Omental fat pad (tissue), 4 donors: ENCODE data around the gene SLC8A3. TPM values are rescaled to one million over a fixed set of nuclear protein-coding genes. Genes with fewer than 3 reads are reported as not detected.

Source experiments
- ATAC-seq: fragments of 150-250 bp; one replicate; pipeline ENCODE4 v1.9.1; 2016; ENCODE audit warnings: mild to moderate bottlenecking, moderate library complexity; ENCODE audit not compliant: low FRiP score
- DNase-seq: peaks from one replicate; pipeline ENCODE4 v3.0.0-alpha.2; 2019; ENCODE audit warnings: low spot score
- total RNA-seq, 4 donors: library from RNA; depleted of rRNA; stranded (reverse); fragments of >200 nt; gene quantifications; one replicate each; pipeline ENCODE4 v1.1.0, GENCODE V29; 2016
- TF ChIP-seq, protein P1 (sequence below), 3 donors: fragments of 450-650 bp; IDR thresholded peaks; one replicate each; pipeline ENCODE4 v1.5.1; 2016 to 2017; ENCODE audit warnings: antibody characterized with exemption in 3 of 3, mild to moderate bottlenecking in 3 of 3, moderate library complexity in 2 of 3

Gene SLC8A3
- total RNA-seq, 4 donors from 2014 or later: 0.09 to 0.79 (median 0.24) TPM; not detected in 1

DNA sequence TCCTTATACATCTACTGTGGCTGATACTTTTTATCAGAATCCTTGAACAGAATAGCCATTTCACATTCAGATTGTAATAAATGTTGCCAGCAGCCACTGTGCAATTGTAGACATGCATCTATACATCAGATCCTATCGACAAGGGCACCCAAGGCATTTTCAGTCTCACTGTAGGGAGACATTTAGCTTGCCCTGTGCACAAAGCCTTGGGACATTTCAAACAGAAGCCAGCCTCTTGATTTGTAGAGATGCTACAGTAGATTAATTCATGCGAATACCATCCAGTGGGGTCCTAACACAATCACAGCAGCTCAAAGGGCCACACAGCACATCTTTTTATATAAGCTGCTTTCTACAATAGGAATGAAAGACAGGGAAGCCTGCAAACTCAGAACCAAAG lies 81.4 kb downstream of the SLC8A3 start:
- TF ChIP-seq, protein P1, sequence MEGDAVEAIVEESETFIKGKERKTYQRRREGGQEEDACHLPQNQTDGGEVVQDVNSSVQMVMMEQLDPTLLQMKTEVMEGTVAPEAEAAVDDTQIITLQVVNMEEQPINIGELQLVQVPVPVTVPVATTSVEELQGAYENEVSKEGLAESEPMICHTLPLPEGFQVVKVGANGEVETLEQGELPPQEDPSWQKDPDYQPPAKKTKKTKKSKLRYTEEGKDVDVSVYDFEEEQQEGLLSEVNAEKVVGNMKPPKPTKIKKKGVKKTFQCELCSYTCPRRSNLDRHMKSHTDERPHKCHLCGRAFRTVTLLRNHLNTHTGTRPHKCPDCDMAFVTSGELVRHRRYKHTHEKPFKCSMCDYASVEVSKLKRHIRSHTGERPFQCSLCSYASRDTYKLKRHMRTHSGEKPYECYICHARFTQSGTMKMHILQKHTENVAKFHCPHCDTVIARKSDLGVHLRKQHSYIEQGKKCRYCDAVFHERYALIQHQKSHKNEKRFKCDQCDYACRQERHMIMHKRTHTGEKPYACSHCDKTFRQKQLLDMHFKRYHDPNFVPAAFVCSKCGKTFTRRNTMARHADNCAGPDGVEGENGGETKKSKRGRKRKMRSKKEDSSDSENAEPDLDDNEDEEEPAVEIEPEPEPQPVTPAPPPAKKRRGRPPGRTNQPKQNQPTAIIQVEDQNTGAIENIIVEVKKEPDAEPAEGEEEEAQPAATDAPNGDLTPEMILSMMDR (IDR thresholded peaks at IDR 0.05): no peak
- DNase-seq (no peak), ATAC-seq (no peak)

DNA sequence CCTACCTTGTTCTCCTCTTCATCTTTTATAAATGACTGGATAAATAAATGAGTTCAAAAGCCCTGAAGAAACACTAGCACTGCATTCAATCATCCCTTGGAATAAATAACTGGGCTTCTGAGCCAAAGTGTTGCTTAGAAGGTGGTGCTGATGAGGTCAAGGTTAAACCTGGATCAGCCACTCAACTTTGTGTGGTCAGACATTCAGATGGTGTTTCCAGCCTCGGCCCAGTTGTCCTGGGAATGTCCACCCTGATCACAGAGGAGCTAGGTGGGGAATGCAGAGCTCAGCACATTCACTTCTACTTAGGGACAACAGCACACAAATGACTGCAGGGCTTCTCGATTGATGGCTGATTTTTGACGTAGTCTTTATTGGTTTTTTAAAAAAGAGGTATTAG lies 88.7 kb downstream of the SLC8A3 start:
- DNase-seq (no peak), ATAC-seq (no peak)
- TF ChIP-seq, protein P1 (IDR thresholded peaks at IDR 0.05): no peak

DNA sequence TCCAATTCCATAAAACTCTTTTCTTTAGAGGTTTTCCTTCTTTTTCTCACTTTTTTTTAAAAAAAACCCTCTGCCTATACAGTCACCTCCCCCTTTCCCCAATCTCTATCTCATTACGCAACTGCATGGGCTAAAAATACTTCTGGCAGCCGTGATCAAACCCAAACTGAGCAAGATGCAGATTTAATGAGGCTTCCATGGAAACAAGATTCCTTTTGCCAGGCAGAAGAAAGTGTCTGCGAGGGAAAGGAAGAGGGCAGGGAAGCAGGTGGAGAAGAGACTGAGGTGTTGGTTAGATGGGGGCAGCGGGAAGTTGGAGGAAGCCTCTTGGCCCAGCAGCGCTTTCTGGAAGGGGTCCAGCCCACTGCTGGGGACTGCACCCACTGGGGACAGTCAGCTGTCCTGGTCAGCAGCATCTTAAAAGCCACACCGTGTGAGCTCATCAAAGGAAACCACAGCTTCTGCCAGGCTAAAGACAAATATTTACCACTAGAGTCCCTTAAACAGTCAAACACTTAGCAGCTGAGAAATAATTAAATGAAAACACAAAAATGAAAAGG lies 90.4 kb downstream of the SLC8A3 start:
- no peak for ATAC-seq
- TF ChIP-seq, protein P1 (IDR thresholded peaks at IDR 0.05): no peak
- no peak for DNase-seq

DNA sequence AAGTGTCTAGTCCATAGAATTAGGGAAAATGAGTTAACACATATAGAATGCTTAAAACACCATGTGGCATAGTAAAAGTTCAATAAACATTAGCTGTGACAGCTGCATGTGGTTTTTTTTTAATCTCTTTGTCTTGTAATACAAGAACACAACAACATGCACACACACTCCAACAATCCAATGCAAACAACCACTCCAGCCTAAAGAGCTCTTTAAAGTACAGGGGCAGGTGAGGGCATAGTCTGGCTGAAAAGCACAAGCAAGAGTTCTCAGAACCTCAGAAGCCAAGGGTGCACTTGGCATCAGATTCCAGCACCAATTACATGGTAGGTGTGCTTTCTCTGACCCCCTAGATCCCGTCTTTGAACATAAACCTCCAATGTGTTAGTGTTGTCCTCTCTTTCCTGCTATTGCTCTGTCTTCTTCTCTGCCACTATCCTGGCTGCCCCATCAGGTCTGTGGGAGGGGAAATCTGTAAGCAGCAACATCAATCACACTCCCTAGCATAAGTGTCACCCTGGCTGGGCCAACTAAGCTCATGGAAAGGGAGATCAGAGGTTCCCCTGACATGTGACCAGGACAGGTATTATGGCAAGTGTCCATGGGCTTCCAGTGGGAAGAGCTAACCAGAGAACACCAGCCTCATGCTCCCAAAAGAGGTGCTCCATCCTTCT lies 91.0 kb downstream of the SLC8A3 start:
- no peak for ATAC-seq
- TF ChIP-seq, protein P1 (IDR thresholded peaks at IDR 0.05): no peak
- no peak for DNase-seq

DNA sequence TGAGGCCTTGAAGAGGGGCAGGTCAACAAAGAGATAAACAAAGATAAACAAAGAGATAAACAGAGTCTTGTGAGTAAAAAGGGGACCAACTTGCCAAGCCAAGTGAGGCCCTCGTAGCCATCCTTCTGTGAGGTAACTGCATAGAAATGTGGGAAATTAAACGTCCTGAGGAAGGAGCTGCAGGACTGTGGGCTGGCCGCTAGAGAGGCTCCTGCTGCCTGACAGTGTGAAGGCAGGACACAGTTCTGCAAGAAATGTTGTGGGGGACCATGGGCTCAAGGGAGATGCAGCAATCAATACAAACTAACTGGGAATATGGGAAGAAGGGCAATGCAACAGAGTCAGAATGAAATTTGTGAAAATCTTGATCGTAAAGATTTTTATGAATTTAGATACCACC lies 91.9 kb downstream of the SLC8A3 start:
- DNase-seq (no peak), ATAC-seq (no peak)

DNA sequence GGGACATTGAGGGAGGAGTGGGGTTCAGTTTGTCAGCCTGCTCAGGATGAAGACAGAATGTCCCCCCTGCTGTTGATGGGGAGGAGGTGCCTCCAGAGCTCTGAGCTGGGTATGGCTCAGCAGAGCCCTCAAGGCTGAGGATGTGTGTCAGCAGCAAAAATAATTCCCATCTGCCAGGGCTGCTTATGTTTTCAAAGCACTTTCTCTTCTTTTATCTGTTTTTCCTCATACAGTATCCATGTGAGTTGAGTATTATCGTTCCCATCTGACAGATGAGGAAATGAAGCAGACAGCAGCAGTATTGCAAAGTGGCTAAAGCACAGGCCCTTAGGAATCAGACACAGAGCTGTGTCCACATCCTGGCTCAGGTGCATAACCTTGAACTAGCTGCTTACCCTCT lies 94.1 kb downstream of the SLC8A3 start:
- ATAC-seq: no peak
- TF ChIP-seq, protein P1 (IDR thresholded peaks at IDR 0.05): no peak
- no peak for DNase-seq

More for the DNA sequence above, 91.9 kb downstream of the SLC8A3 start:
- TF ChIP-seq, protein P1 (IDR thresholded peaks at IDR 0.05): no peak

DNA sequence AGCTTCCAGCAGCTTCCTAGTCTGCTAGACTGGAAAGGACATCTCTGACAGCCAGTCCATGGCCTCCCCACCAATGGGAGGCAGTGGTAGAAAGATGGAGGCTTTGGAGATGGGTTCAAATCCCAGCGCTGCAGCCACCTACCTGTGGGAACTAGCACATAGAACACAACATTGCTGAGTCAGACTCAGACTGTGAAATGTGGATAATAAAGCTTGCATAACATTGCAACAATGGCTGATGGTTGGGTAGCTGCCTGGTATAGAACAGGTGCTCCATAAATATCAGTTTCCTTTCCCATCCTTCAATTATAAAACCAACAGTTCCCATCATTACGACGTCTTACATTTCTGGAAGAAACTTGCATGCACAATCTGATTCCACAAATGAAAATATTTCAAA lies 94.6 kb downstream of the SLC8A3 start:
- TF ChIP-seq, protein P1 (IDR thresholded peaks at IDR 0.05): no peak
- no peak for DNase-seq
- no peak for ATAC-seq
